ENCODE results near the gene IL31. TPM values are rescaled to one million over a fixed set of nuclear protein-coding genes. Genes with fewer than 3 reads are reported as not detected.

Gene IL31
- total and polyA plus RNA-seq, 8 donors, result not detected

- 61 to 79% (median 67%) methylated on average over 4 of the region's 4 CpGs for WGBS, 5 donors
- Histone ChIP-seq H3K27me3 (no peaks in the 10 kb centered on the region), H3K27ac (no peak overlapping the region), H3K4me1 (no peaks in the 10 kb centered on the region), H3K9me3 (no peaks in the 10 kb centered on the region), H3K4me3 (no peak overlapping the region), H3K36me3 (peaks cover 0 to 5% (median 0%) of the 10 kb centered on the region in 4 donors)
- TF ChIP-seq POLR2AphosphoS5 (IDR thresholded peaks at IDR 0.05), result no peak
- TF ChIP-seq CTCF (IDR thresholded peaks at IDR 0.05), result no peak
- no peak for TF ChIP-seq POLR2A (IDR thresholded peaks at IDR 0.05)
- no peak for TF ChIP-seq EP300 (IDR thresholded peaks at IDR 0.05)
- intact Hi-C loops (cut with DNase I; ENCODE audit: low total_unique reads), result no loop called here
- no peak for DNase-seq
These were observed 14.1 kb downstream of the IL31 start for GRCh38 chr12:122159882-122160281.

- H3K27ac ChIP-seq, result no peak overlapping the region
- WGBS, 5 donors, result 83 to 91% (median 86%) methylated on average over 7 of the region's 7 CpGs
- TF ChIP-seq EP300 (IDR thresholded peaks at IDR 0.05), result no peak
- no peak for TF ChIP-seq POLR2AphosphoS5 (IDR thresholded peaks at IDR 0.05)
- no peak for TF ChIP-seq CTCF (IDR thresholded peaks at IDR 0.05)
- TF ChIP-seq POLR2A (IDR thresholded peaks at IDR 0.05), result no peak
- H3K4me1 ChIP-seq, result no peaks in the 10 kb centered on the region
- H3K9me3 ChIP-seq, result no peaks in the 10 kb centered on the region
- H3K4me3 ChIP-seq, result no peak overlapping the region
- DNase-seq, result no peak
- intact Hi-C loops (cut with DNase I; ENCODE audit: low total_unique reads), result no loop called here
- H3K27me3 ChIP-seq, result no peaks in the 10 kb centered on the region
- peaks cover 0 to 5% (median 0%) of the 10 kb centered on the region in 4 donors for H3K36me3 ChIP-seq
These were observed 15.2 kb downstream of the IL31 start for GRCh38 chr12:122158700-122159285.

GRCh38 chr12:122155705-122156104 is 18.3 kb downstream of the IL31 start:
- Histone ChIP-seq H3K27me3 (no peaks in the 10 kb centered on the region), H3K4me1 (no peaks in the 10 kb centered on the region), H3K9me3 (no peaks in the 10 kb centered on the region), H3K36me3 (peaks cover 0 to 5% (median 0%) of the 10 kb centered on the region in 4 donors), H3K27ac (no peak overlapping the region), H3K4me3 (no peak overlapping the region)
- intact Hi-C loops (cut with DNase I; ENCODE audit: low total_unique reads), result no loop called here
- no peak for DNase-seq
- TF ChIP-seq POLR2A (IDR thresholded peaks at IDR 0.05) (no peak), EP300 (IDR thresholded peaks at IDR 0.05) (no peak), CTCF (IDR thresholded peaks at IDR 0.05) (no peak), POLR2AphosphoS5 (IDR thresholded peaks at IDR 0.05) (no peak)
- WGBS, 5 donors, result 65 to 81% (median 73%) methylated on average over 10 of the region's 10 CpGs

- no peaks in the 10 kb centered on the region for H3K27me3 ChIP-seq
- H3K27ac ChIP-seq, result no peak overlapping the region
- H3K36me3 ChIP-seq, result peaks cover 0 to 3% (median under 1%) of the 10 kb centered on the region in 4 donors
- TF ChIP-seq POLR2AphosphoS5 (IDR thresholded peaks at IDR 0.05) (no peak), POLR2A (IDR thresholded peaks at IDR 0.05) (no peak), EP300 (IDR thresholded peaks at IDR 0.05) (no peak), CTCF (IDR thresholded peaks at IDR 0.05) (no peak)
- H3K4me1 ChIP-seq, result peaks cover 0 to 5% (median 2%) of the 10 kb centered on the region in 4 donors
- H3K9me3 ChIP-seq, result no peaks in the 10 kb centered on the region
- intact Hi-C loops (cut with DNase I; ENCODE audit: low total_unique reads), result no loop called here
- 75 to 94% (median 88%) methylated on average over 9 of the region's 9 CpGs for WGBS, 5 donors
- DNase-seq, result no peak
- no peak overlapping the region for H3K4me3 ChIP-seq
These were observed 21.3 kb downstream of the IL31 start for GRCh38 chr12:122152754-122153153.

Measured in stomach (tissue), 9 donors.